Liver (tissue), 9 donors: ENCODE data around the gene TMPRSS11F. TPM values are rescaled to one million over a fixed set of nuclear protein-coding genes. Genes with fewer than 3 reads are reported as not detected.

ENCODE experiments used
- DNase-seq: peaks from one replicate; pipeline ENCODE4 v3.0.0-alpha.2; 2017; ENCODE audit warnings: low spot score
- H3K27ac ChIP-seq, 2 donors: one replicate each; pipeline ENCODE4 v1.7.0; 2013; ENCODE audit warnings: inconsistent platforms in 2 of 2, low read length in 2 of 2, control low read depth in 1 of 2, low read depth in 1 of 2, mild to moderate bottlenecking in 1 of 2
- H3K27me3 ChIP-seq, 4 donors: one replicate each; pipeline versions ENCODE4 v1.6.1 to v1.7.0; 2013; ENCODE audit warnings: low read length in 3 of 4, inconsistent platforms in 1 of 4, mild to moderate bottlenecking in 1 of 4, moderate library complexity in 1 of 4; ENCODE audit not compliant: control insufficient read depth in 4 of 4, insufficient read depth in 4 of 4
- H3K36me3 ChIP-seq, 4 donors: one replicate each; pipeline versions ENCODE4 v1.6.1 to v1.7.0; 2013; ENCODE audit warnings: low read length in 3 of 4, mild to moderate bottlenecking in 3 of 4, low read depth in 1 of 4, moderate library complexity in 1 of 4; ENCODE audit not compliant: control insufficient read depth in 4 of 4, insufficient read depth in 3 of 4
- H3K4me1 ChIP-seq, 4 donors: one replicate each; pipeline versions ENCODE4 v1.6.1 to v1.7.0; 2013; ENCODE audit warnings: low read length in 3 of 4, mild to moderate bottlenecking in 3 of 4, moderate library complexity in 1 of 4; ENCODE audit not compliant: control insufficient read depth in 4 of 4, insufficient read depth in 4 of 4
- H3K4me3 ChIP-seq, 3 donors: one replicate each; pipeline versions ENCODE4 v1.6.1 to v1.7.0; 2013; ENCODE audit warnings: low read length in 3 of 3, control low read depth in 1 of 3, low read depth in 1 of 3, mild to moderate bottlenecking in 1 of 3
- H3K9ac ChIP-seq, 2 donors: one replicate each; pipeline ENCODE4 v1.7.0; 2013; ENCODE audit warnings: low read length in 2 of 2, mild to moderate bottlenecking in 2 of 2, moderate library complexity in 2 of 2, control low read depth in 1 of 2, low read depth in 1 of 2
- H3K9me3 ChIP-seq, 4 donors: one replicate each; pipeline versions ENCODE4 v1.6.1 to v1.7.0; 2013; ENCODE audit warnings: low read length in 3 of 4; ENCODE audit not compliant: control insufficient read depth in 4 of 4
- CTCF ChIP-seq: fragments of 150-350 bp; IDR thresholded peaks from 2 replicates; pipeline ENCODE4 v1.5.1; 2017; ENCODE audit warnings: improper control_type of control experiment, low read depth, low read length; ENCODE audit not compliant: missing input control
- FOXA1 ChIP-seq: IDR thresholded peaks from 2 replicates; pipeline ENCODE4 v1.6.1; 2016; ENCODE audit warnings: antibody characterized with exemption
- FOXA2 ChIP-seq: IDR thresholded peaks from 2 replicates; pipeline ENCODE4 v1.6.1; 2016; ENCODE audit warnings: antibody characterized with exemption
- HNF4A ChIP-seq, 2 donors: conservative IDR thresholded peaks; 2 replicates each; pipeline ENCODE4 v1.6.1; 2016; ENCODE audit warnings: antibody characterized with exemption in 2 of 2, mild to moderate bottlenecking in 2 of 2
- HNF4G ChIP-seq: IDR thresholded peaks from 2 replicates; pipeline ENCODE4 v1.6.1; 2016; ENCODE audit warnings: antibody characterized with exemption
- JUND ChIP-seq, 2 donors: IDR thresholded peaks; 2 replicates each; pipeline ENCODE4 v1.6.1; 2016; ENCODE audit warnings: antibody characterized with exemption in 2 of 2
- NR2F2 ChIP-seq: IDR thresholded peaks from 2 replicates; pipeline ENCODE4 v1.6.1; 2016; ENCODE audit warnings: antibody characterized with exemption
- RAD21 ChIP-seq, 2 donors: IDR thresholded peaks; 2 replicates each; pipeline ENCODE4 v1.6.1; 2016; ENCODE audit warnings: antibody characterized with exemption in 2 of 2, mild to moderate bottlenecking in 2 of 2
- SP1 ChIP-seq: IDR thresholded peaks from 2 replicates; pipeline ENCODE4 v1.6.1; 2018; ENCODE audit warnings: antibody characterized with exemption, mild to moderate bottlenecking
- TAF1 ChIP-seq: conservative IDR thresholded peaks from 2 replicates; pipeline ENCODE4 v1.6.1; 2016; ENCODE audit warnings: antibody characterized with exemption, mild to moderate bottlenecking
- WGBS: extraction: QIAGEN DNeasy Blood & Tissue Kit; methylation state at CpG from one replicate; pipeline ENCODE4 v1.1.7; 2013; 5-methylcytosine and 5-hydroxymethylcytosine counted together
- polyA plus RNA-seq, 2 donors: library from polyadenylated mRNA; stranded (reverse) in 1 of 2; unstranded in 1 of 2; fragments of 200-250 nt in 1 of 2; fragments of >200 nt in 1 of 2; fragmentation: Nextera tagmentation in 1 of 2; extraction: Ambion mirVana in 1 of 2; gene quantifications; one replicate each; pipeline versions ENCODE4 v1.2.1 to v1.2.3, GENCODE V29; 2013 to 2015
- total RNA-seq, 2 donors: library from RNA; depleted of rRNA; stranded (reverse); fragments of >200 nt; gene quantifications; one replicate each; pipeline ENCODE4 v1.2.3, GENCODE V29; 2014
- TF ChIP-seq, protein P1 (sequence below): IDR thresholded peaks from 2 replicates; pipeline ENCODE4 v1.6.1; 2016; ENCODE audit warnings: antibody characterized with exemption
- TF ChIP-seq, protein P2 (sequence below): IDR thresholded peaks from 2 replicates; pipeline ENCODE4 v1.6.1; 2016; ENCODE audit warnings: antibody characterized with exemption, mild to moderate bottlenecking
- TF ChIP-seq, protein P3 (sequence below): IDR thresholded peaks from 2 replicates; pipeline ENCODE4 v1.6.1; 2016; ENCODE audit warnings: antibody characterized with exemption
- donor health status: healthy.
- donor health status: healthy.
- donor health status: healthy.
- donor health status: healthy.
- donor health status: healthy.

TMPRSS11F gene
- total and polyA plus RNA-seq, 4 donors: not detected

DNA sequence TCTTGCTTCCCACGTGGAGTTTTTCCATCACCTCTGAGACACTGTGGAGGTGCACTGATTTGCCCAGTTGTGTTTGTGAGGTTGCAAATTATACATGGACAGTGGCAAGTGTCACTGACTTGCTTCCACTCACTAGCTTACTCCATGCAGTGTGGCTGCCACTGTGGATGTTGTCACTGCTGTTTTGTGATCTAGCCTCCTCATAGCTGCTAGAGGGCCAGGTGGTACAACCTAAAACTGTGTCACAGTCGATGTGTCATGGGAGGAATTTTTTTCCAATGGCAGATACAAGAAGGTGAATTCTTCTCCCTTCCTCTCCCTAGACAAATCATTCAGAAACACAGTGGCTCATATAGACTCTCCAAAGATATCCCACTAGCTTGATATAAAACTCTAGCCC lies 37.5 kb upstream of the TMPRSS11F start:
- Histone ChIP-seq H3K4me3 (no peak overlapping the region), H3K27ac (no peak overlapping the region), H3K9ac (no peak overlapping the region), H3K4me1 (no peaks in the 10 kb centered on the region), H3K9me3 (no peaks in the 10 kb centered on the region), H3K27me3 (peaks cover 0 to 3% (median 0%) of the 10 kb centered on the region in 4 donors), H3K36me3 (no peaks in the 10 kb centered on the region)
- TF ChIP-seq SP1 (no peak), RAD21 (IDR thresholded peaks at IDR 0.05) (no peak), HNF4A (conservative IDR thresholded peaks at IDR 0.05) (no peak), NR2F2 (no peak), FOXA2 (no peak)
- TF ChIP-seq, protein P1, sequence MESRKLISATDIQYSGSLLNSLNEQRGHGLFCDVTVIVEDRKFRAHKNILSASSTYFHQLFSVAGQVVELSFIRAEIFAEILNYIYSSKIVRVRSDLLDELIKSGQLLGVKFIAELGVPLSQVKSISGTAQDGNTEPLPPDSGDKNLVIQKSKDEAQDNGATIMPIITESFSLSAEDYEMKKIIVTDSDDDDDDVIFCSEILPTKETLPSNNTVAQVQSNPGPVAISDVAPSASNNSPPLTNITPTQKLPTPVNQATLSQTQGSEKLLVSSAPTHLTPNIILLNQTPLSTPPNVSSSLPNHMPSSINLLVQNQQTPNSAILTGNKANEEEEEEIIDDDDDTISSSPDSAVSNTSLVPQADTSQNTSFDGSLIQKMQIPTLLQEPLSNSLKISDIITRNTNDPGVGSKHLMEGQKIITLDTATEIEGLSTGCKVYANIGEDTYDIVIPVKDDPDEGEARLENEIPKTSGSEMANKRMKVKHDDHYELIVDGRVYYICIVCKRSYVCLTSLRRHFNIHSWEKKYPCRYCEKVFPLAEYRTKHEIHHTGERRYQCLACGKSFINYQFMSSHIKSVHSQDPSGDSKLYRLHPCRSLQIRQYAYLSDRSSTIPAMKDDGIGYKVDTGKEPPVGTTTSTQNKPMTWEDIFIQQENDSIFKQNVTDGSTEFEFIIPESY: no peak
- TF ChIP-seq, protein P2, sequence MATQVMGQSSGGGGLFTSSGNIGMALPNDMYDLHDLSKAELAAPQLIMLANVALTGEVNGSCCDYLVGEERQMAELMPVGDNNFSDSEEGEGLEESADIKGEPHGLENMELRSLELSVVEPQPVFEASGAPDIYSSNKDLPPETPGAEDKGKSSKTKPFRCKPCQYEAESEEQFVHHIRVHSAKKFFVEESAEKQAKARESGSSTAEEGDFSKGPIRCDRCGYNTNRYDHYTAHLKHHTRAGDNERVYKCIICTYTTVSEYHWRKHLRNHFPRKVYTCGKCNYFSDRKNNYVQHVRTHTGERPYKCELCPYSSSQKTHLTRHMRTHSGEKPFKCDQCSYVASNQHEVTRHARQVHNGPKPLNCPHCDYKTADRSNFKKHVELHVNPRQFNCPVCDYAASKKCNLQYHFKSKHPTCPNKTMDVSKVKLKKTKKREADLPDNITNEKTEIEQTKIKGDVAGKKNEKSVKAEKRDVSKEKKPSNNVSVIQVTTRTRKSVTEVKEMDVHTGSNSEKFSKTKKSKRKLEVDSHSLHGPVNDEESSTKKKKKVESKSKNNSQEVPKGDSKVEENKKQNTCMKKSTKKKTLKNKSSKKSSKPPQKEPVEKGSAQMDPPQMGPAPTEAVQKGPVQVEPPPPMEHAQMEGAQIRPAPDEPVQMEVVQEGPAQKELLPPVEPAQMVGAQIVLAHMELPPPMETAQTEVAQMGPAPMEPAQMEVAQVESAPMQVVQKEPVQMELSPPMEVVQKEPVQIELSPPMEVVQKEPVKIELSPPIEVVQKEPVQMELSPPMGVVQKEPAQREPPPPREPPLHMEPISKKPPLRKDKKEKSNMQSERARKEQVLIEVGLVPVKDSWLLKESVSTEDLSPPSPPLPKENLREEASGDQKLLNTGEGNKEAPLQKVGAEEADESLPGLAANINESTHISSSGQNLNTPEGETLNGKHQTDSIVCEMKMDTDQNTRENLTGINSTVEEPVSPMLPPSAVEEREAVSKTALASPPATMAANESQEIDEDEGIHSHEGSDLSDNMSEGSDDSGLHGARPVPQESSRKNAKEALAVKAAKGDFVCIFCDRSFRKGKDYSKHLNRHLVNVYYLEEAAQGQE: no peak
- TF ChIP-seq, protein P3, sequence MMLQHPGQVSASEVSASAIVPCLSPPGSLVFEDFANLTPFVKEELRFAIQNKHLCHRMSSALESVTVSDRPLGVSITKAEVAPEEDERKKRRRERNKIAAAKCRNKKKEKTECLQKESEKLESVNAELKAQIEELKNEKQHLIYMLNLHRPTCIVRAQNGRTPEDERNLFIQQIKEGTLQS: no peak
- WGBS: 44% methylated on average over 2 of the region's 2 CpGs
- DNase-seq: no peak

DNA sequence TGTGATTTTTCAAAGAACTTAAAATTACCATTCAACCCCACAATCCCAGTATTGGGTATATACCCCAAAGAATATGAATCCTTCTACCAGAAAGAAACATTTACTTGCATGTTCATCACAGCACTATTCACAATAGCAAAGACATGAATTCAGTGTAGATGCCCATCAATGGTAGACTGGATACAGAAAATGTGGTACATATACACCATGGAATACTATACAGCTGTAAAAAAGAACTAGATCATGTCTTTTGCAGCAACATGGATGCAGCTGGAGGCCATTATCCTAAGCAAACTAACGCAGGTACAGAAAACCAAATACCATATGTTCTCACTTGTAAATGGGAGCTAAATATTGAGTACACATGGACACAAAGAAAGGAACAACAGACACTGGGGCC lies 34.1 kb upstream of the TMPRSS11F start:
- no peaks in the 10 kb centered on the region for H3K36me3 ChIP-seq
- no peak for DNase-seq
- peaks cover 0 to 3% (median 1%) of the 10 kb centered on the region in 4 donors for H3K27me3 ChIP-seq
- WGBS: 83% methylated on average over 1 of the region's 1 CpG
- H3K27ac ChIP-seq: no peak overlapping the region
- no peaks in the 10 kb centered on the region for H3K4me1 ChIP-seq
- H3K9ac ChIP-seq: no peak overlapping the region
- TF ChIP-seq HNF4G: no peak
- TF ChIP-seq SP1: no peak
- TF ChIP-seq FOXA1: no peak
- TF ChIP-seq CTCF: no peak
- H3K9me3 ChIP-seq: no peaks in the 10 kb centered on the region
- H3K4me3 ChIP-seq: no peak overlapping the region

DNA sequence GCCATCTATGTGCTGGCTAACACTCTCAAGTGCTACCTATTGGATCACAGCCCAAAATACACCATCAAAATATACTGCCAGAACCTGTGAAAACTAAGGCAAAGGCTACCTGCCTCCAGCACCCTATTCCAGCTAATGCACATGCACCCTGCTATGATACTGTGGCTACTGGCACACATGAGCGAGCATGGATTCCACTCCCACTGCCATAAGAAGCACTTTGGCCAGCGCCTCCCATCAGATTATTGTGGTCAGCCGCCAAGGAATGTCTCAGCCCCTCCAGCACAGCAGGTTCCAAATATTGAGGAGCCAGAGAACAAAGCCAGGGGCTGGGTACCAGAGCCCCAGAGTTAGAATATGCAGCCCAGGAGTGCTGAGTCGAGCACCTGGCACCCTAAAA lies 32.5 kb upstream of the TMPRSS11F start:
- Histone ChIP-seq H3K4me1 (no peaks in the 10 kb centered on the region), H3K9ac (no peak overlapping the region), H3K36me3 (no peaks in the 10 kb centered on the region), H3K27me3 (peaks cover 0 to 3% (median 1%) of the 10 kb centered on the region in 4 donors), H3K9me3 (no peaks in the 10 kb centered on the region), H3K4me3 (no peak overlapping the region), H3K27ac (no peak overlapping the region)
- TF ChIP-seq TAF1 (no peak), SP1 (no peak), JUND (IDR thresholded peaks at IDR 0.05) (no peak)
- TF ChIP-seq, protein P1: no peak
- TF ChIP-seq, protein P3: no peak
- DNase-seq: no peak
- WGBS: 63% methylated on average over 4 of the region's 4 CpGs
